Measurements from ENCODE around the gene KLHDC3.
"Not testable (repeated sequence)": the region's sequence is repeated elsewhere in the genome, so short reads cannot be mapped to it uniquely, and the experiment has no call there.

Gene KLHDC3

GRCh38 chr6:42989923-42990322 is 24.1 kb upstream of the KLHDC3 start:
- H3K9ac ChIP-seq (ENCODE audit: low read depth, low read length): no peak overlapping the region
- H3K27ac ChIP-seq (ENCODE audit: low read depth, low read length): no peak overlapping the region
- H3K27me3 ChIP-seq (ENCODE audit: control insufficient read depth, insufficient read depth, low read length): no peaks in the 10 kb centered on the region
- H3K9me3 ChIP-seq (ENCODE audit: control insufficient read depth, insufficient read depth, low read length): no peaks in the 10 kb centered on the region
- H3K36me3 ChIP-seq (ENCODE audit: control insufficient read depth, insufficient read depth, low read length): peaks cover 34% of the 10 kb centered on the region
- H3K4me1 ChIP-seq (ENCODE audit: control insufficient read depth, insufficient read depth, low read length): no peaks in the 10 kb centered on the region
- no peak overlapping the region for H3K4me3 ChIP-seq (ENCODE audit: low read depth, low read length)

- H3K4me1 ChIP-seq (ENCODE audit: control insufficient read depth, insufficient read depth, low read length): no peaks in the 10 kb centered on the region
- no peaks in the 10 kb centered on the region for H3K27me3 ChIP-seq (ENCODE audit: control insufficient read depth, insufficient read depth, low read length)
- no peaks in the 10 kb centered on the region for H3K9me3 ChIP-seq (ENCODE audit: control insufficient read depth, insufficient read depth, low read length)
- H3K4me3 ChIP-seq (ENCODE audit: low read depth, low read length): no peak overlapping the region
- H3K27ac ChIP-seq (ENCODE audit: low read depth, low read length): no peak overlapping the region
- peaks cover 34% of the 10 kb centered on the region for H3K36me3 ChIP-seq (ENCODE audit: control insufficient read depth, insufficient read depth, low read length)
- no peak overlapping the region for H3K9ac ChIP-seq (ENCODE audit: low read depth, low read length)
Measured at GRCh38 chr6:42993445-42993844, 20.6 kb upstream of the KLHDC3 start.

GRCh38 chr6:42996513-42996912 is 17.5 kb upstream of the KLHDC3 start:
- H3K36me3 ChIP-seq (ENCODE audit: control insufficient read depth, insufficient read depth, low read length): peaks cover 8% of the 10 kb centered on the region; the same call in 1 of the 2 replicates
- no peak overlapping the region for H3K27ac ChIP-seq (ENCODE audit: low read depth, low read length)

GRCh38 chr6:42998205-42998604 is 15.8 kb upstream of the KLHDC3 start:
- not testable (repeated sequence) for H3K4me1 ChIP-seq (ENCODE audit: control insufficient read depth, insufficient read depth, low read length); H3K27ac ChIP-seq (ENCODE audit: low read depth, low read length); H3K36me3 ChIP-seq (ENCODE audit: control insufficient read depth, insufficient read depth, low read length); H3K9ac ChIP-seq (ENCODE audit: low read depth, low read length); H3K9me3 ChIP-seq (ENCODE audit: control insufficient read depth, insufficient read depth, low read length); H3K27me3 ChIP-seq (ENCODE audit: control insufficient read depth, insufficient read depth, low read length); H3K4me3 ChIP-seq (ENCODE audit: low read depth, low read length)

More at GRCh38 chr6:42996513-42996912, 17.5 kb upstream of the KLHDC3 start:
- Histone ChIP-seq H3K4me3 (ENCODE audit: low read depth, low read length) (no peak overlapping the region), H3K27me3 (ENCODE audit: control insufficient read depth, insufficient read depth, low read length) (no peaks in the 10 kb centered on the region), H3K9ac (ENCODE audit: low read depth, low read length) (no peak overlapping the region), H3K9me3 (ENCODE audit: control insufficient read depth, insufficient read depth, low read length) (no peaks in the 10 kb centered on the region), H3K4me1 (ENCODE audit: control insufficient read depth, insufficient read depth, low read length) (no peaks in the 10 kb centered on the region)

- no peak overlapping the region for H3K4me3 ChIP-seq (ENCODE audit: low read depth, low read length)
- H3K4me1 ChIP-seq (ENCODE audit: control insufficient read depth, insufficient read depth, low read length): no peaks in the 10 kb centered on the region
- H3K27ac ChIP-seq (ENCODE audit: low read depth, low read length): no peak overlapping the region
- no peaks in the 10 kb centered on the region for H3K9me3 ChIP-seq (ENCODE audit: control insufficient read depth, insufficient read depth, low read length)
- H3K27me3 ChIP-seq (ENCODE audit: control insufficient read depth, insufficient read depth, low read length): no peaks in the 10 kb centered on the region
- no peak overlapping the region for H3K9ac ChIP-seq (ENCODE audit: low read depth, low read length)
- H3K36me3 ChIP-seq (ENCODE audit: control insufficient read depth, insufficient read depth, low read length): peaks cover 9% of the 10 kb centered on the region
Measured at GRCh38 chr6:43001843-43002242, 12.2 kb upstream of the KLHDC3 start.

- Histone ChIP-seq H3K27ac (ENCODE audit: low read depth, low read length) (no peak overlapping the region), H3K27me3 (ENCODE audit: control insufficient read depth, insufficient read depth, low read length) (no peaks in the 10 kb centered on the region), H3K9ac (ENCODE audit: low read depth, low read length) (no peak overlapping the region), H3K9me3 (ENCODE audit: control insufficient read depth, insufficient read depth, low read length) (no peaks in the 10 kb centered on the region), H3K36me3 (ENCODE audit: control insufficient read depth, insufficient read depth, low read length) (peaks cover 48% of the 10 kb centered on the region), H3K4me3 (ENCODE audit: low read depth, low read length) (no peak overlapping the region), H3K4me1 (ENCODE audit: control insufficient read depth, insufficient read depth, low read length) (no peaks in the 10 kb centered on the region)
Measured at GRCh38 chr6:43005844-43006243, 8.2 kb upstream of the KLHDC3 start.

GRCh38 chr6:43006251-43006650 is 7.8 kb upstream of the KLHDC3 start:
- Histone ChIP-seq H3K9me3 (ENCODE audit: control insufficient read depth, insufficient read depth, low read length) (no peaks in the 10 kb centered on the region), H3K27me3 (ENCODE audit: control insufficient read depth, insufficient read depth, low read length) (no peaks in the 10 kb centered on the region), H3K4me1 (ENCODE audit: control insufficient read depth, insufficient read depth, low read length) (no peaks in the 10 kb centered on the region), H3K36me3 (ENCODE audit: control insufficient read depth, insufficient read depth, low read length) (peaks cover 52% of the 10 kb centered on the region), H3K9ac (ENCODE audit: low read depth, low read length) (no peak overlapping the region), H3K4me3 (ENCODE audit: low read depth, low read length) (no peak overlapping the region), H3K27ac (ENCODE audit: low read depth, low read length) (no peak overlapping the region)

- no peak overlapping the region for H3K9ac ChIP-seq (ENCODE audit: low read depth, low read length)
- H3K9me3 ChIP-seq (ENCODE audit: control insufficient read depth, insufficient read depth, low read length): no peaks in the 10 kb centered on the region
- no peak overlapping the region for H3K27ac ChIP-seq (ENCODE audit: low read depth, low read length)
- H3K4me3 ChIP-seq (ENCODE audit: low read depth, low read length): no peak overlapping the region
- no peaks in the 10 kb centered on the region for H3K27me3 ChIP-seq (ENCODE audit: control insufficient read depth, insufficient read depth, low read length)
- H3K4me1 ChIP-seq (ENCODE audit: control insufficient read depth, insufficient read depth, low read length): no peaks in the 10 kb centered on the region
- peaks cover 61% of the 10 kb centered on the region for H3K36me3 ChIP-seq (ENCODE audit: control insufficient read depth, insufficient read depth, low read length)
Measured at GRCh38 chr6:43007126-43007525, 6.9 kb upstream of the KLHDC3 start.

- H3K36me3 ChIP-seq (ENCODE audit: control insufficient read depth, insufficient read depth, low read length): peaks cover 69% of the 10 kb centered on the region
Measured at GRCh38 chr6:43009124-43009523, 4.9 kb upstream of the KLHDC3 start.

GRCh38 chr6:43011207-43011606 is 2.8 kb upstream of the KLHDC3 start:
- H3K9ac ChIP-seq (ENCODE audit: low read depth, low read length): no peak overlapping the region
- H3K36me3 ChIP-seq (ENCODE audit: control insufficient read depth, insufficient read depth, low read length): peaks cover 63% of the 10 kb centered on the region
- H3K27ac ChIP-seq (ENCODE audit: low read depth, low read length): no peak overlapping the region

More at GRCh38 chr6:43009124-43009523, 4.9 kb upstream of the KLHDC3 start:
- Histone ChIP-seq H3K4me1 (ENCODE audit: control insufficient read depth, insufficient read depth, low read length) (peaks cover 8% of the 10 kb centered on the region), H3K9me3 (ENCODE audit: control insufficient read depth, insufficient read depth, low read length) (no peaks in the 10 kb centered on the region), H3K9ac (ENCODE audit: low read depth, low read length) (no peak overlapping the region), H3K27me3 (ENCODE audit: control insufficient read depth, insufficient read depth, low read length) (no peaks in the 10 kb centered on the region), H3K27ac (ENCODE audit: low read depth, low read length) (no peak overlapping the region), H3K4me3 (ENCODE audit: low read depth, low read length) (no peak overlapping the region)

GRCh38 chr6:43012364-43012763 is 1.7 kb upstream of the KLHDC3 start:
- H3K36me3 ChIP-seq (ENCODE audit: control insufficient read depth, insufficient read depth, low read length): peaks cover 60% of the 10 kb centered on the region
- no peaks in the 10 kb centered on the region for H3K27me3 ChIP-seq (ENCODE audit: control insufficient read depth, insufficient read depth, low read length)
- H3K9me3 ChIP-seq (ENCODE audit: control insufficient read depth, insufficient read depth, low read length): no peaks in the 10 kb centered on the region
- H3K27ac ChIP-seq (ENCODE audit: low read depth, low read length): no peak overlapping the region
- peak overlapping the region; percentile 83 for H3K4me3 ChIP-seq (ENCODE audit: low read depth, low read length)
- peaks cover 8% of the 10 kb centered on the region for H3K4me1 ChIP-seq (ENCODE audit: control insufficient read depth, insufficient read depth, low read length)
- no peak overlapping the region for H3K9ac ChIP-seq (ENCODE audit: low read depth, low read length)

More at GRCh38 chr6:43011207-43011606, 2.8 kb upstream of the KLHDC3 start:
- Histone ChIP-seq H3K9me3 (ENCODE audit: control insufficient read depth, insufficient read depth, low read length) (no peaks in the 10 kb centered on the region), H3K27me3 (ENCODE audit: control insufficient read depth, insufficient read depth, low read length) (no peaks in the 10 kb centered on the region), H3K4me1 (ENCODE audit: control insufficient read depth, insufficient read depth, low read length) (peaks cover 8% of the 10 kb centered on the region), H3K4me3 (ENCODE audit: low read depth, low read length) (no peak overlapping the region)
